Measurements from ENCODE around the gene MAMDC2. TPM values are rescaled to one million over a fixed set of nuclear protein-coding genes. Genes with fewer than 3 reads are reported as not detected.

MAMDC2 gene
- total RNA-seq, 3 donors from 2014 or later, result 17.0 to 33.9 (median 18.7) TPM

DNA sequence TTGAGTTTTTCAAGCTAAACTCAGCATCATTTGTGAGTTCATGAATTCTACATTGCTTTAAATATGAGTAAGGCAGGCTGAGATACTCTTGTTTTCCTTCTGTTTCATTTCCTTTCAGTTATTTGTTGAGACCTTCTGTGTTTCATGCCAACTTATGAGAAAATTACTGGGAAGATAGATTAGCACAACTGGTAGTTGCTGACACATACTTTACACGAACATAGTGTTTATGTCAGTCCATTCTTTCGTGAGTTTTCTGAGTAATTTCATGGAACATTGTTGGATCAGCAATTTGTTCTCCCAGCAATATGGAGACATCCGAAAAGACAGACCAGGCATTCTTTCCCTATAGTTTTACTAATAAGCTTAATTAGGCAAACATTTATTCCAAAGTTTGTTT, 113.1 kb downstream of the MAMDC2 start:
- Histone ChIP-seq H3K27me3 (no peaks in the 10 kb centered on the region), H3K36me3 (no peaks in the 10 kb centered on the region), H3K27ac (no peak overlapping the region), H3K4me1 (no peaks in the 10 kb centered on the region), H3K4me3 (no peak overlapping the region), H3K9me3 (no peaks in the 10 kb centered on the region)
- DNase-seq (ENCODE audit: low spot score in 2 of 2), result no peak
- intact Hi-C loops (cut with DNase I; ENCODE audit: low total_unique reads), result no loop called here
- TF ChIP-seq POLR2A (IDR thresholded peaks at IDR 0.05), result no peak
- TF ChIP-seq POLR2AphosphoS5 (IDR thresholded peaks at IDR 0.05), result no peak
- TF ChIP-seq, protein P1, sequence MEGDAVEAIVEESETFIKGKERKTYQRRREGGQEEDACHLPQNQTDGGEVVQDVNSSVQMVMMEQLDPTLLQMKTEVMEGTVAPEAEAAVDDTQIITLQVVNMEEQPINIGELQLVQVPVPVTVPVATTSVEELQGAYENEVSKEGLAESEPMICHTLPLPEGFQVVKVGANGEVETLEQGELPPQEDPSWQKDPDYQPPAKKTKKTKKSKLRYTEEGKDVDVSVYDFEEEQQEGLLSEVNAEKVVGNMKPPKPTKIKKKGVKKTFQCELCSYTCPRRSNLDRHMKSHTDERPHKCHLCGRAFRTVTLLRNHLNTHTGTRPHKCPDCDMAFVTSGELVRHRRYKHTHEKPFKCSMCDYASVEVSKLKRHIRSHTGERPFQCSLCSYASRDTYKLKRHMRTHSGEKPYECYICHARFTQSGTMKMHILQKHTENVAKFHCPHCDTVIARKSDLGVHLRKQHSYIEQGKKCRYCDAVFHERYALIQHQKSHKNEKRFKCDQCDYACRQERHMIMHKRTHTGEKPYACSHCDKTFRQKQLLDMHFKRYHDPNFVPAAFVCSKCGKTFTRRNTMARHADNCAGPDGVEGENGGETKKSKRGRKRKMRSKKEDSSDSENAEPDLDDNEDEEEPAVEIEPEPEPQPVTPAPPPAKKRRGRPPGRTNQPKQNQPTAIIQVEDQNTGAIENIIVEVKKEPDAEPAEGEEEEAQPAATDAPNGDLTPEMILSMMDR (IDR thresholded peaks at IDR 0.05), result no peak

DNA sequence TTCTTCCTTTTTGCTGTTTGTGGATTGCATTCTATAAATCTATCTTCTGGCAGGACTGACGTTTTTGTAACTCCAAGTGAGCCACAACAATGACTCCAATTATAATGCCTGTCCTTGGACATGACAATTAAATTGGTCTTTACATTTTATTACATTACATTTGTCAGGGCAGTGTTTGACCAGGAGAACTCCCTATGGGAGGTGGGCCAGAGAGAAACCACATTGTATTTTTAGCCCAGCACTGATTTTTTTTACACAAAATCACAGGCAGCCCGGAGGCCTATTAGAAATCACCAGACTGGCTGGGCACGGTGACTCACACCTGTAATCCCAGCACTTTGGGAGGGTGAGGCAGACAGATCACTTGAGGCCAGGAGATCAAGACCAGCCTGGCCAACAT, 116.0 kb downstream of the MAMDC2 start:
- TF ChIP-seq, protein P1 (IDR thresholded peaks at IDR 0.05), result no peak
- TF ChIP-seq POLR2AphosphoS5 (IDR thresholded peaks at IDR 0.05) (no peak), POLR2A (IDR thresholded peaks at IDR 0.05) (no peak)
- no peaks in the 10 kb centered on the region for H3K27me3 ChIP-seq
- H3K27ac ChIP-seq, result peak overlapping the region in 1 of 2 donors; percentile 35
- no peaks in the 10 kb centered on the region for H3K4me1 ChIP-seq
- intact Hi-C loops (cut with DNase I; ENCODE audit: low total_unique reads), result no loop called here
- H3K4me3 ChIP-seq, result no peak overlapping the region
- no peaks in the 10 kb centered on the region for H3K36me3 ChIP-seq
- no peaks in the 10 kb centered on the region for H3K9me3 ChIP-seq
- no peak for DNase-seq (ENCODE audit: low spot score in 2 of 2)

DNA sequence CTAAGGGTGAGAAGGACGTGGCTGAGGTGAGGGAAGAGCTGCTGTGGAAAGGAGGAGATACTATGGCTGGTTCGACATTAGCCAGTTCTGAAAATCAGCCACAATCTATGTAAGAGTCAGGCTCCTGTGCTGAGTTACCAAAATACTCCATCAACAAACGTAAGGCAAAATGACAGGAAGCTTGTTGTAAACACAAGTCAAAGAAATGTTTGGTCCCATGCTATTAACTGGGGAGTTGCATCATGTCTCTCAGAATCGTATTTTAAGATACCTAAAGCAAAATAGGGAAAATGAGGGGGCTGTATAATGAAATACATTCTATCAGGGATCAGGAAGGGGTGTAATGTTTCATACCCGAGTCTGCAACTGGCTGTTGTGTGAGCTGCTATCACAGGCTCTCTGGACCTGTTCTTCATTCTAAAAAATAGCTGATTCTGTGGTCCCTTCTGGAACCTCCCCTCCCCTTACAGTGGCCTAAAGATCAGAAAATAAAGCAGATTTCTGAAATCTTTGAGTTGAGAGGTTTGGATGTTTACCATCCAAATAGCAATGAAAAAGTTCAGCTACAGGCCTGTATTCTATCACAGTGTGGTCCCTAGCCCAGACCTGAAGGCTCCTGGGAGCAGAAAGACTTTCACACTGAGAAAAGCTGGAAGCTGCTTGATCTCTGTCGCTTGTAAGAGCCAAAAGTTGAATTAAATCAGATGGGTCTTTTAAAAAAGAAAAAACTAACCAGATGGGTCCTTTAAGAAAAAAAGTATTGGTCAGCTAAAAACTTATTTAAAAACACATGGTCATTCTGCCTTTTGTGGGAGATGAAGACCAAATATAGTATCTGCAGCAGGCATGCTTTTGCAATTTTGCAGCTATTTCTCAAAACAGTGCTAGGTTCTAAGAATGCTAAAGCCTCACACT, 117.3 kb downstream of the MAMDC2 start:
- no peak for DNase-seq (ENCODE audit: low spot score in 2 of 2)
- H3K9me3 ChIP-seq, result no peaks in the 10 kb centered on the region
- no peaks in the 10 kb centered on the region for H3K36me3 ChIP-seq
- no peak overlapping the region for H3K4me3 ChIP-seq
- peak overlapping the region; percentile 21 to 65 for H3K27ac ChIP-seq
- intact Hi-C loops (cut with DNase I; ENCODE audit: low total_unique reads), result no loop called here
- TF ChIP-seq POLR2AphosphoS5 (IDR thresholded peaks at IDR 0.05) (no peak), POLR2A (IDR thresholded peaks at IDR 0.05) (no peak)
- TF ChIP-seq, protein P1 (IDR thresholded peaks at IDR 0.05), result no peak
- no peaks in the 10 kb centered on the region for H3K4me1 ChIP-seq
- H3K27me3 ChIP-seq, result no peaks in the 10 kb centered on the region

DNA sequence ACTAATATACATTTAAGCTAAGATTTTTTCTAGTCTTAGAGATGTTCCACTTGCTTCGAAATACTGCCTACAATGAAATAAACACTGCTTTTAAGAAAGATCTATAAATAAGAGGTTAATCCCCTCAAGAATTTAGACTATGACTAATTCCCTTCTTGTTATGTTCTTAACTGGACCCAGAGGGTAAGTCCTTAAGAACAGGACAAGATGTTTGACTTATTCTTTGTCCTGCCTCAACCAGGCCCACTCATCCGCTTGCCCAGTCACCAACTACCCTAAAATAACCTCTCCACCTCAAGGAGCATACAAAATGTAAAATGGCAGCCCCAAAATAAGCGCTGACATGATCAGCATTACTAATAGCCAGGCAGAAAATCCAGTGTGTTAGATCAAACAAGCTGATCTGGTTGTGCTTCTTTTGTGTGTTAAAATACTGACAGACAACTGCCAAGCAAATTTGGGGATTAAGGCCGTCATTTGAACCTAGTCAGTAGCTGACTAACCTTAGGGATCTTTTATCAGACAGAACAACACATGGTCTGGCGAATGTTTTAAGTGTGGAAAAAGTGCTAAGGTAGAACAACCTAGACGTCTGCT, 121.5 kb downstream of the MAMDC2 start:
- intact Hi-C loops (cut with DNase I; ENCODE audit: low total_unique reads), result no loop called here
- TF ChIP-seq, protein P1 (IDR thresholded peaks at IDR 0.05), result no peak
- Histone ChIP-seq H3K27ac (no peak overlapping the region), H3K27me3 (no peaks in the 10 kb centered on the region), H3K4me1 (no peaks in the 10 kb centered on the region), H3K4me3 (no peak overlapping the region), H3K9me3 (no peaks in the 10 kb centered on the region), H3K36me3 (no peaks in the 10 kb centered on the region)
- no peak for DNase-seq (ENCODE audit: low spot score in 2 of 2)

DNA sequence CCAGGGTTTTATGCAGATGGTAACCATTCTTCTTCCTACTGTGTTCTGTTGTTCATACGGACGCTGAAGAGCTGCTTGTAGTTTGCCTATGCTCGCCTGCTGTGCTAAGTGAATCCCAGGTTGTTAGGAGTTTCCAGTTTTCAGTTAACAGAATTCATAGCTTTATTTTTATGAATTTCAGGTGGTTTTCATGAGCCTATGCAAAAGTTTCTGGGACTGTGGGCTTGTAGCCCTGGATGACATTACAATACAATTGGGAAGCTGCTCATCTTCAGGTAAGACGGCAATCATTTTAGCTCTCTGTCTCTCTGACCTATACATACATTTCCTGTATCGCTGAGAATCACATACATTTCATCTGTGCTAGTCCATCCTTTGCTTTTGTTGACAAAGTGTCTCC, 124.9 kb downstream of the MAMDC2 start:
- H3K9me3 ChIP-seq, result no peaks in the 10 kb centered on the region
- intact Hi-C loops (cut with DNase I; ENCODE audit: low total_unique reads), result no loop called here
- H3K4me1 ChIP-seq, result no peaks in the 10 kb centered on the region
- no peak overlapping the region for H3K4me3 ChIP-seq
- no peaks in the 10 kb centered on the region for H3K36me3 ChIP-seq
- no peak for DNase-seq (ENCODE audit: low spot score in 2 of 2)
- H3K27me3 ChIP-seq, result no peaks in the 10 kb centered on the region
- TF ChIP-seq POLR2A (IDR thresholded peaks at IDR 0.05) (no peak), POLR2AphosphoS5 (IDR thresholded peaks at IDR 0.05) (no peak)
- TF ChIP-seq, protein P1 (IDR thresholded peaks at IDR 0.05), result no peak
- H3K27ac ChIP-seq, result no peak overlapping the region
